GM18858 (cell line): Measurements from ENCODE around the gene ADAP1.

Experiments used
- ATAC-seq: cut with Tn5 transposase; IDR thresholded peaks from one replicate; pipeline ENCODE4 v1.9.1; 2021; ENCODE audit not compliant: unreplicated experiment

The ADAP1 gene

DNA sequence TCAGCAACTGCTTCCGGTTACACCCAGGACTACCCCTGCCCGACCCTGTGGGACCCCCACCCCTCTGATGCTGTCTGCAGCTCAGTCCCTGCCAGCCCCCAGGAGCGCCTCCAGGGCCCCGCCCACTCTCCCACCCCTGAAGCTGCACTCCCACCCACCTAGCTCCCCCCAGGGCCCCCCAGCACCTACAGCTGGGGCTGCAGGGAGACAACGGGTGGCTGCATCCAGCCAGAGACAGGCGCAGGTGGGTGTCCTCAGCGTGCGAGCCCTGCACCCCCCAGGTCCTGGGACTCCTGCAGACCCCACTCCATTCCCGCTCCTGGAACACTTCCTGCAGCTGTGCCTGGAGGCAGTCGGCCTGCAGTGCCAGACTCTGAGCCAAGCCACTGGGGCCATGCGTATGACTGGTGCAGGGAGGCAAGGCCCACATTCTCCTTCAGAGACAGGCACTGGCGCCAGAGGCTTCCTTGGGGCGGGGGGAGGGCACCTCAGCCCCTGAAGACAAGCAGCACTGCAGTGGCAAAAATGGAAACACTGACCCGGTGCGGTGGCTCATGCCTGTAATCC is 34.6 kb upstream of the ADAP1 start:
- ATAC-seq = no peak

GRCh38 chr7:988426-988911 is 34.0 kb upstream of the ADAP1 start:
- no peak for ATAC-seq

DNA sequence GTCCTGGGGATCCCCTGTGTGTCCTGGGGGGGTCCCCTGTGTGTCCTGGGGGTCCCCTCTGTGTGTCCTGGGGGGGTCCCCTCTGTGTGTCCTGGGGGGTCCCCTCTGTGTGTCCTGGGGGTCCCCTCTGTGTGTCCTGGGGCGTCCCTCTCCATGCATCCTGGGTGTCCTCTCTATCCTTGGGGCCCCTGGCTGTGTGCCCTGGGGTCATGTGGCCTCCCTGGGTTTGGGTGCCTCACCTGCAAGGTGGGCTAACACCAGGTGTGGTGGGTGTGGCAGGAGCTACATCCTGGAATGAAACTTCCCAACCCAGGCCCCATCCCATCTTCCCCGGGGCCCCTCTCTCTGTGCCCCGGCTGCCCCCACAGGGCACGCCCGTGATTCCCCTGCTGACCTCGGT is 33.4 kb upstream of the ADAP1 start:
- ATAC-seq = no peak

DNA sequence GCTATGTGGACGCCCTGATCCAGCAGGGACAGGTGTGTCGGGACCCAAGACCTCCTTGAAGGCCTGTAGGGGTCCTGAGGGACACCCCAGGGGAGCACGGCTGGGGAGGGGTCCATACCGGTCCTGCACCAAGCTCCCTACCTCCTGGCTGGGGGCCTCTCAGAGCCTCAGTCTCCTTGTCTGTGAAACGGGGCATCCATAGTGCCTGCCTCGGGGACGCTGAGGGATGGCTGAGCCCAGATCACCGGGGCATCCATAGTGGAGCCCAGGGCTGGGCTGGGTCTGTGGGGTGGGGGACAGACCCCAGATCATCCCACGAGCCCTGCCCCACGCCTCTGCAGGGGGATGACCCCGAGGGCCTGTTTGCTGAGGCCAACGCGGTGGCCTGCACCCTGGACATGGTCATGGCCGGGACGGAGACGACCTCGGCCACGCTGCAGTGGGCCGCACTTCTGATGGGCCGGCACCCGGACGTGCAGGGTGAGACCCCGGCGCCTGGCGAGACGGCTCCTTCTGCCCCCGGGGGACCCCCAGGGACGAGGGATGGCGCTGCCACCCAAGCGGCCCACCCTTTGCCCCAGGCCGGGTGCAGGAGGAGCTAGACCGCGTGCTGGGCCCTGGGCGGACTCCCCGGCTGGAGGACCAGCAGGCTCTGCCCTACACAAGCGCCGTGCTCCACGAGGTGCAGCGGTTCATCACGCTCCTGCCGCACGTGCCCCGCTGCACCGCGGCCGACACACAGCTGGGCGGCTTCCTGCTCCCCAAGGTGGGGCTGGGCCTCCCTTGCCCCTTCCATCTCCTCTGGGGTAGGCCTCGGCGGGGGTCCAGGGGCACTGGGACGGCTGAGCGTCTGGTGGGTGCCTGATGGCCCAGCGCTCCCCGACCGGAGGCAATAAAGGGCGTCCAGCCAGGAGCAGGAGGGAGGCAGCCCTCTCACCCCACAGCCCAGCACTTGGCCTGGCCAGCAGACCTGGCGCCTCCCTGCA is 32.6 kb upstream of the ADAP1 start:
- ATAC-seq = no peak

DNA sequence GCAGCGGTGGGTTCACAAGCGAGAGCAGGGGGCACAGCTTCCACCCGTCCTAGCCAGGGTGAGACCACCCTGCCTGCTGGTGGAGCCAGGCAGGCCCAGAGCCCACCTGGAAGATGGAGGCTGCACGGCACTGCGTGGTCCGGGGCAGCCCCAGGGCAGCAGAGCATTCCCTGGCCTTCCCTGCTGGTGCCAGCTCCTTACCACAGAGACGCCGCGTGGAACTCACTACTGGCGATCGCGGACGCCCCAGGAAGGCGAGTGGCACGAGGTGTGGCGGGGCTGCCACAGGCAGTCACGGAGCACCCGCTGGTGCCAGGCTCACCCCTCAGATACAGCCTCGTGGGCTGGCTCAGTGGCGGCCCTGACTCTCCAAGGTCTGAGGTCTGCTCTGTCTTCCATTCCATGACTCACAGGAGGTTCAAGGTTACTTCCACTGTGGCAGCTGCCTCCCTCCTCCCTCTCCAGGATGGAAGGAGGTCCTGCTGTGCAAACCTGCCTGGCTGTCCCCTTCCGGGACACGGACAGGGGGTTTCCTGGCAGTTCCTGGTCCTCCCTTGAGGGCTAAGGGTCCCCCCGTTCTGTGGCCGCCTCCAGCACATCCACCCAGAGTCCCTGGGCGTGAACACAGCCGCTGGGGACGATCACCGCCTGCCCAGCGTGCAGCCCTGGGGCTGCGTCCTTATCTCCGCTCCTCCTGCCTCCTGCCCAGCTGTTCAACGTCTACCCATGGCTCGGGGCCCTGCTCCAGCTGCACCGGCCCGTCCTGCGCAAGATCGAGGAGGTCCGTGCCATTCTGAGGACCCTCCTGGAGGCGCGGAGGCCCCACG is 31.6 kb upstream of the ADAP1 start:
- no peak for ATAC-seq

GRCh38 chr7:985127-985416 is 30.6 kb upstream of the ADAP1 start:
- no peak for ATAC-seq

- ATAC-seq = no peak
These were observed 30.1 kb upstream of the ADAP1 start for GRCh38 chr7:984361-985126.

DNA sequence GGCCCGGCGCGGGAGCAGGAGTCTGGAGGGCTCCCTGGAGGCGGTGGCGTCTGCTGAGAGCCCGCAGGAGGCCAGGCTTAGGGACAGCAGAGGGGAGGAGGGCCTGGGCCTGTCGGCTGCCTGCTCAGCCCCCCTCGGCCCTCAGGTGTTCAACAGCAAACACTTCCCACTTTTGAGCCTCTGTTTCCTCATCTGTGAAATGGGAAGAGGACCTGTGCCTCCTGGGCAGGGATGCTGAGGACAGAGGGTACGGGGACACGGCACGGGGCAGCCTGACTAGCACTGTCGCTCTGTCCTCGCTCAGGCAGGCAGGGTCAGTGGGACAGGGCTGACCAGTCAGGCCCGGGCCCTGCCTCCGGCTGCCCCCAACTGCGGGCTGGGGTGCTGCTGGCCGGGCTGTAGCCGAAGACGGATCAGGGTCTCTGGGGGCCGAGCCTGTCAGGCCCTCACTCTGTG is 29.2 kb upstream of the ADAP1 start:
- ATAC-seq = no peak

- no peak for ATAC-seq
These were observed 28.6 kb upstream of the ADAP1 start, which contains the start of gene CYP2W1 for GRCh38 chr7:983004-983615. CYP2W1 (plus strand) TSS chr7:983181; CDS start chr7:983212, 31 bp downstream.

GRCh38 chr7:982511-983003 is 28.1 kb upstream of the ADAP1 start:
- no peak for ATAC-seq

- ATAC-seq = no peak
These were observed 27.5 kb upstream of the ADAP1 start for GRCh38 chr7:981793-982510.

- no peak for ATAC-seq
These were observed 25.5 kb upstream of the ADAP1 start for GRCh38 chr7:979886-980571.

- no peak for ATAC-seq
These were observed 24.7 kb upstream of the ADAP1 start for GRCh38 chr7:979151-979550.

- ATAC-seq = no peak
These were observed 24.1 kb upstream of the ADAP1 start for GRCh38 chr7:978416-979091.

DNA sequence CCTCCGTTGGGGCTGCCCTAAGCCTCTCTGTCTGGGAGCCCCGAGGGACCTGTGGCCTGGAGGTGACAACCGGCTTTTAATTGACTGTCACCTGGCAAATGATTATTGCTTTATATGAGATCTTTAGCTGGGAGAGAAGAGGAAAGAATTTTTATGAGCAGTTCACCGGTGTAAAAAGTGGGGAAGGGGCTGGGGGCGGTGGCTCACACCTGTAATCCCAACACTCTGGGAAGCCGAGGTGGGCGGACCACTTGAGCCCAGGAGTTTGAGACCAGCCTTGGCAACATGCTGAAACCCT is 23.5 kb upstream of the ADAP1 start:
- no peak for ATAC-seq

- ATAC-seq = no peak
These were observed 23.0 kb upstream of the ADAP1 start for GRCh38 chr7:977326-978048.

DNA sequence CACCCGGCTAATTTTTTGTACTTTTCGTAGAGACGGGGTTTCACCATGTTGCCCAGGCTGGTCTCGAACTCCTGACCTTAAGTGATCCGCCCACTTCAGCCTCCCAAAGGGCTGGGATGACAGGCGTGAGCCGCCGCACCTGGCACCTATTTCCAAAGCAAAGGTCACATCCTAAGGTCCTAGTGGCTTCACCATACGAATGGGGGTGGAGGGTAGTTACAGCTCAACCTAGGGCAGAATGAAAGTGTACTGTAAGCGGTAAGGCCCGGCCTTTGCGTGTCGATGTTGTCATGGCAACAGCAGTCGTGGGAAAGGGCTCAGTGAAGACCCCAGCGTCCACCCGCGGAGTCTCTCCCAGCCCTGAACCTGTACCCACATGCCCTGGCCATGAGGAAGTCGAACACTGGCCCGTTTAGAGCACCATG is 22.4 kb upstream of the ADAP1 start:
- ATAC-seq = no peak
